GM12878 (cell line): Measurements from ENCODE around the gene RERE. TPM values are rescaled to one million over a fixed set of nuclear protein-coding genes. Genes with fewer than 3 reads are reported as not detected.

Experiments used
- ATAC-seq: fragments of 200-7000 bp; cut with Tn5 transposase; 3 replicates; pipeline ENCODE4 v1.9.1; 2020; ENCODE audit warnings: mild to moderate bottlenecking, moderate library complexity
- BruUV-seq: library from RNA; stranded (reverse); fragments of 400-500 nt; replicated peaks from 2 replicates; lab custom pipeline; 2021; lab: Mats Ljungman, UMichigan
- CTCF ChIA-PET: fragments of 300-600 bp; sonication (Branson Sonifier 250); formaldehyde crosslinking; extraction: SDS; loops from one replicate; lab custom pipeline; 2021; ENCODE audit warnings: inconsistent platforms; lab: Yijun Ruan, JAX
- POLR2A ChIA-PET: fragments of 350-600 bp; formaldehyde crosslinking; extraction: SDS; loops from one replicate; lab custom pipeline; 2021; ENCODE audit warnings: inconsistent platforms; lab: Charles Lee
- RAD21 ChIA-PET: fragments of 300-600 bp; sonication (Branson Sonifier 250); formaldehyde crosslinking; loops from one replicate; lab custom pipeline; 2023; ENCODE audit warnings: antibody characterized with exemption; ENCODE audit not compliant: unreplicated experiment; lab: Charles Lee
- SMC1A ChIA-PET: fragments of 300-600 bp; sonication (Branson Sonifier 250); formaldehyde crosslinking; loops from one replicate; lab custom pipeline; 2023; ENCODE audit not compliant: unreplicated experiment, uncharacterized antibody; lab: Charles Lee
- DNase-seq: peaks from one replicate; pipeline ENCODE4 v3.0.0-alpha.2; 2011; ENCODE audit warnings: low read depth, low spot score
- FAIRE-seq: peaks from 3 replicates; lab custom pipeline; 2011; peaks lifted over from hg19 to GRCh38; lab: Jason Lieb, UNC
- H2AFZ ChIP-seq: 2 replicates; pipeline ENCODE4 v1.6.0; 2011; ENCODE audit warnings: low read depth, low read length, control low read depth; ENCODE audit not compliant: control insufficient read depth
- H3K27ac ChIP-seq: 2 replicates; pipeline ENCODE4 v1.5.1; 2011; ENCODE audit warnings: control low read depth; ENCODE audit not compliant: control insufficient read depth, insufficient read depth
- H3K27me3 ChIP-seq, 2 experiments: replicated peaks in 1 of 2; 2 replicates each; pipeline versions ENCODE4 v1.6.0 to v1.6.1; 2011; ENCODE audit warnings: low read length in 1 of 2; ENCODE audit not compliant: control insufficient read depth in 2 of 2, insufficient read depth in 2 of 2
- H3K36me3 ChIP-seq, 2 experiments: 2 replicates each; pipeline ENCODE4 v1.5.1; 2011; ENCODE audit warnings: low read length in 1 of 2; ENCODE audit not compliant: control insufficient read depth in 2 of 2, insufficient read depth in 2 of 2
- H3K4me1 ChIP-seq: 2 replicates; pipeline ENCODE4 v1.6.1; 2011; ENCODE audit warnings: mild to moderate bottlenecking, low read length, moderate library complexity, mixed read lengths; ENCODE audit not compliant: control insufficient read depth, insufficient read depth
- H3K4me2 ChIP-seq: 2 replicates; pipeline ENCODE4 v1.6.0; 2011; ENCODE audit warnings: control low read depth; ENCODE audit not compliant: control insufficient read depth, insufficient read depth
- H3K4me3 ChIP-seq: fragments of 200-600 bp; sonication (generic); 2 replicates; pipeline ENCODE4 v1.5.1; 2016
- H3K79me2 ChIP-seq: 2 replicates; pipeline ENCODE4 v1.6.0; 2011; ENCODE audit warnings: low read length; ENCODE audit not compliant: control insufficient read depth, insufficient read depth
- H3K9ac ChIP-seq: 2 replicates; pipeline ENCODE4 v1.8.0; 2011; ENCODE audit warnings: low read length, control low read depth, mixed read lengths; ENCODE audit not compliant: control insufficient read depth, insufficient read depth
- H3K9me3 ChIP-seq: replicated peaks from 3 replicates; pipeline ENCODE4 v1.5.1; 2011; ENCODE audit warnings: mild to moderate bottlenecking, low read length; ENCODE audit not compliant: control insufficient read depth, insufficient read depth
- H4K20me1 ChIP-seq: 2 replicates; pipeline ENCODE4 v1.6.0; 2011; ENCODE audit not compliant: control insufficient read depth, insufficient read depth
- ATF3 ChIP-seq: IDR thresholded peaks from 2 replicates; pipeline ENCODE4 v1.6.1; 2011; ENCODE audit warnings: low read depth, mild to moderate bottlenecking, low read length, moderate library complexity, borderline replicate concordance; ENCODE audit errors: extremely low read depth
- DPF2 ChIP-seq: fragments of 450-650 bp; IDR thresholded peaks from 2 replicates; pipeline ENCODE4 v1.6.1; 2017; ENCODE audit warnings: mild to moderate bottlenecking
- EED ChIP-seq: sonication (generic); IDR thresholded peaks from 2 replicates; pipeline ENCODE4 v1.6.1; 2016; ENCODE audit warnings: antibody characterized with exemption, low read depth
- EGR1 ChIP-seq, 2 experiments: IDR thresholded peaks; 1 replicate in 1 of 2; 2 replicates in 1 of 2; pipeline ENCODE4 v1.6.1; 2011 to 2012; ENCODE audit warnings: low read depth in 2 of 2, low read length in 2 of 2, borderline replicate concordance in 1 of 2, mild to moderate bottlenecking in 1 of 2, moderate library complexity in 1 of 2
- FOXK2 ChIP-seq: fragments of 450-650 bp; IDR thresholded peaks from 2 replicates; pipeline ENCODE4 v1.6.1; 2017; ENCODE audit warnings: mild to moderate bottlenecking, moderate library complexity
- IKZF1 ChIP-seq: fragments of 450-650 bp; conservative IDR thresholded peaks from 2 replicates; pipeline ENCODE4 v1.6.1; 2017; ENCODE audit warnings: antibody characterized with exemption, mild to moderate bottlenecking
- KAT2A ChIP-seq: conservative IDR thresholded peaks from 2 replicates; pipeline ENCODE4 v1.6.1; 2011; ENCODE audit warnings: low read depth, low read length; ENCODE audit not compliant: control insufficient read depth
- KDM1A ChIP-seq: fragments of 200-600 bp; sonication (generic); IDR thresholded peaks from 2 replicates; pipeline ENCODE4 v1.6.1; 2016; ENCODE audit warnings: borderline replicate concordance
- MTA3 ChIP-seq: IDR thresholded peaks from 2 replicates; pipeline ENCODE4 v1.6.1; 2012; ENCODE audit warnings: low read length, inconsistent platforms, borderline replicate concordance
- NBN ChIP-seq: fragments of 450-650 bp; IDR thresholded peaks from 2 replicates; pipeline ENCODE4 v1.6.1; 2016
- NFIC ChIP-seq: IDR thresholded peaks from 2 replicates; pipeline ENCODE4 v1.6.1; 2012; ENCODE audit warnings: low read depth, mild to moderate bottlenecking, inconsistent platforms, low read length, moderate library complexity
- NR2C2 ChIP-seq: IDR thresholded peaks from 2 replicates; pipeline ENCODE4 v1.6.1; 2011; ENCODE audit warnings: borderline replicate concordance, low read depth; ENCODE audit not compliant: control insufficient read depth, insufficient read length
- NRF1 ChIP-seq: conservative IDR thresholded peaks from 2 replicates; pipeline ENCODE4 v1.6.1; 2011; ENCODE audit warnings: mild to moderate bottlenecking, low read depth, low read length, improper control_type of control experiment
- RCOR1 ChIP-seq: conservative IDR thresholded peaks from 2 replicates; pipeline ENCODE4 v1.6.1; 2012; ENCODE audit warnings: low read depth, low read length, improper control_type of control experiment
- SMARCA5 ChIP-seq: fragments of 450-650 bp; IDR thresholded peaks from 2 replicates; pipeline ENCODE4 v1.6.1; 2017; ENCODE audit warnings: mild to moderate bottlenecking
- SP1 ChIP-seq: IDR thresholded peaks from one replicate; pipeline ENCODE4 v1.6.1; 2011; ENCODE audit warnings: low read depth, low read length
- SRF ChIP-seq, 2 experiments: IDR thresholded peaks; 2 replicates each; pipeline ENCODE4 v1.6.1; 2011; ENCODE audit warnings: low read depth in 2 of 2, low read length in 2 of 2, mild to moderate bottlenecking in 1 of 2, moderate library complexity in 1 of 2
- STAT3 ChIP-seq: IDR thresholded peaks from 2 replicates; pipeline ENCODE4 v1.6.1; 2011; ENCODE audit warnings: low read depth, low read length, improper control_type of control experiment
- TCF3 ChIP-seq: IDR thresholded peaks from 2 replicates; pipeline ENCODE4 v1.6.1; 2012; ENCODE audit warnings: low read depth, mild to moderate bottlenecking, low read length, borderline replicate concordance; ENCODE audit not compliant: insufficient read depth
- YBX1 ChIP-seq: fragments of 450-650 bp; IDR thresholded peaks from 2 replicates; pipeline ENCODE4 v1.6.1; 2016; ENCODE audit warnings: antibody characterized with exemption
- ZBTB40 ChIP-seq: fragments of 450-650 bp; IDR thresholded peaks from 2 replicates; pipeline ENCODE4 v1.6.1; 2016; ENCODE audit warnings: mild to moderate bottlenecking, moderate library complexity, borderline replicate concordance
- ZNF207 ChIP-seq: fragments of 450-650 bp; IDR thresholded peaks from 2 replicates; pipeline ENCODE4 v1.6.1; 2014; ENCODE audit warnings: antibody characterized with exemption, mild to moderate bottlenecking, borderline replicate concordance
- ZNF24 ChIP-seq: fragments of 450-650 bp; IDR thresholded peaks from 2 replicates; pipeline ENCODE4 v1.6.1; 2017; ENCODE audit warnings: antibody characterized with exemption, mild to moderate bottlenecking
- ZSCAN29 ChIP-seq: fragments of 450-650 bp; IDR thresholded peaks from 2 replicates; pipeline ENCODE4 v1.6.1; 2017; ENCODE audit warnings: mild to moderate bottlenecking, moderate library complexity
- WGBS: methylation state at CpG from one replicate; pipeline ENCODE4 v1.1.6; 2016; ENCODE audit warnings: low lambda C conversion rate; ENCODE audit not compliant: insufficient replicate concordance, insufficient coverage; ENCODE audit errors: missing lambda C conversion rate; 5-methylcytosine and 5-hydroxymethylcytosine counted together
- in situ Hi-C: fragments of 300-500 bp; cut with MboI; formaldehyde crosslinking; loops from 9 replicates; pipeline ENCODE4 v1.14.3; 2018; ENCODE audit warnings: mixed read lengths
- intact Hi-C: fragments of 100-400 bp; cut with micrococcal nuclease; formaldehyde crosslinking; loops from one replicate; pipeline ENCODE4 v1.14.2; 2022; ENCODE audit not compliant: unreplicated experiment
- polyA plus RNA-seq, 11 experiments: library from polyadenylated mRNA; depleted of rRNA in 4 of 11; unstranded in 6 of 11; stranded (reverse) in 5 of 11; fragments of >200 nt; fragmentation: Nextera tagmentation in 4 of 11; fragmentation: Illumina TruSeq in 1 of 11; extraction: Ambion mirVana in 4 of 11; extraction: Trizol in 1 of 11; gene quantifications; 1 replicate in 1 of 11; 2 replicates in 10 of 11; pipeline versions ENCODE4 v1.2.1 to v1.2.3, GENCODE V29; 2011 to 2016; ENCODE audit warnings: inconsistent platforms in 2 of 11, missing spikeins in 2 of 11, low read depth in 1 of 11
- total RNA-seq, 4 experiments: library from RNA; depleted of rRNA in 3 of 4; stranded (reverse); fragments of >200 nt in 3 of 4; fragmentation: Illumina TruSeq in 1 of 4; extraction: Trizol in 1 of 4; gene quantifications; 2 replicates each; pipeline versions ENCODE4 v1.2.1 to v1.2.3, GENCODE V29; 2013 to 2021

Gene RERE
- total and polyA plus RNA-seq, 10 of the 15 experiments (the other 5 are each of a cell fraction or from before 2014, with no cell fraction given) = 5.2 to 60.5 (median 20.2) TPM

GRCh38 chr1:8303876-8304275, 513.6 kb downstream of the RERE start (continued):
- no peak for TF ChIP-seq ATF3
- TF ChIP-seq ZSCAN29 = no peak
- TF ChIP-seq DPF2 = no peak
- no peak for TF ChIP-seq EED
- no peak for TF ChIP-seq NFIC
- TF ChIP-seq NR2C2 = no peak

DNA sequence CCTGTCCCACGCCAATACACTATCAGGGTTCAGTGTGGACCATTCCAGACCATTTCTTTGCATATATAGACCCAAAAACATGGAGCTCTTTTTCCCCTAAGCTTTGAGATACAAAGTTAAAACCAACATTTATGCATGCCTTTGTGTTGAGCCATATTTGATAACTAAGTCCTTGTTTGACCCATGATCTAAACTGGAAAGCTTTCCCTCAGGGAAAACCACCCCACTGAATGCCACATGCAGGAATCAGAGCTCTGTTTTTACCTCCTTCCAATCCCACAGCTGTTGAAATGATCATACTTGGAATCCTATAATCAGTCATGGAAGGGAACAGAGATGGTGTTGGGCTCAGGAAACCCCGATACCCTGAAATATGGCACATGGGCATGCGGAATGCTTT, 514.3 kb downstream of the RERE start:
- CTCF ChIA-PET = interaction anchor here (1.0 to 2.5 kb wide), 3 partner anchors 11 to 288 kb away, joined by 4 to 12 read pairs (median 8); no protein-coding TSS in a partner anchor
- TF ChIP-seq FOXK2 (no peak), SMARCA5 (no peak), TCF3 (no peak), NRF1 (no peak), SP1 (no peak), MTA3 (no peak), IKZF1 (no peak), ZBTB40 (no peak), KDM1A (no peak), RCOR1 (no peak), SRF (IDR thresholded peaks at IDR 0.05; ENCODE audit: low read depth in 2 of 2, low read length in 2 of 2) (no peak), NBN (no peak), ZNF207 (no peak), YBX1 (no peak), STAT3 (no peak), ZNF24 (no peak), KAT2A (no peak), EGR1 (IDR thresholded peaks at IDR 0.05; ENCODE audit: borderline replicate concordance in 1 of 2, low read depth in 2 of 2, low read length in 2 of 2) (no peak)

More for the DNA sequence above, 514.3 kb downstream of the RERE start:
- no TSS peak for BruUV-seq
- intact Hi-C loops = no loop called here
- H3K9ac ChIP-seq = no peak overlapping the region
- H3K36me3 ChIP-seq = no peaks in the 10 kb centered on the region
- DNase-seq (no peak), ATAC-seq (no peak), FAIRE-seq (no peak)
- RAD21 ChIA-PET = no interaction called here
- no peaks in the 10 kb centered on the region for H4K20me1 ChIP-seq
- H2AFZ ChIP-seq = no peak overlapping the region
- no peak overlapping the region for H3K4me2 ChIP-seq
- no peak overlapping the region for H3K4me3 ChIP-seq
- 52% methylated on average over 3 of the region's 3 CpGs for WGBS
- no peaks in the 10 kb centered on the region for H3K4me1 ChIP-seq
- H3K79me2 ChIP-seq = no peaks in the 10 kb centered on the region
- in situ Hi-C loops = no loop called here
- no peaks in the 10 kb centered on the region for H3K9me3 ChIP-seq
- H3K27me3 ChIP-seq = no peaks in the 10 kb centered on the region
- no peak overlapping the region for H3K27ac ChIP-seq
- POLR2A ChIA-PET = no interaction called here
- SMC1A ChIA-PET = interaction anchor here (1.2 kb wide), 1 partner anchor 9 kb away, joined by 4 read pairs; no protein-coding TSS in a partner anchor
